B cell (primary cell): ENCODE measurements around the gene PLP1.

Source experiments
- EZH2 ChIP-seq: IDR thresholded peaks from 2 replicates; pipeline ENCODE4 v1.6.1; 2012; ENCODE audit warnings: borderline replicate concordance, low read depth, mild to moderate bottlenecking, moderate library complexity, low read length; ENCODE audit not compliant: insufficient read depth, poor library complexity, severe bottlenecking
- TF ChIP-seq, protein P1 (sequence below): fragments of 200-600 bp; IDR thresholded peaks from one replicate; pipeline ENCODE4 v1.8.0; 2022; ENCODE audit warnings: antibody characterized with exemption, mild to moderate bottlenecking

DNA sequence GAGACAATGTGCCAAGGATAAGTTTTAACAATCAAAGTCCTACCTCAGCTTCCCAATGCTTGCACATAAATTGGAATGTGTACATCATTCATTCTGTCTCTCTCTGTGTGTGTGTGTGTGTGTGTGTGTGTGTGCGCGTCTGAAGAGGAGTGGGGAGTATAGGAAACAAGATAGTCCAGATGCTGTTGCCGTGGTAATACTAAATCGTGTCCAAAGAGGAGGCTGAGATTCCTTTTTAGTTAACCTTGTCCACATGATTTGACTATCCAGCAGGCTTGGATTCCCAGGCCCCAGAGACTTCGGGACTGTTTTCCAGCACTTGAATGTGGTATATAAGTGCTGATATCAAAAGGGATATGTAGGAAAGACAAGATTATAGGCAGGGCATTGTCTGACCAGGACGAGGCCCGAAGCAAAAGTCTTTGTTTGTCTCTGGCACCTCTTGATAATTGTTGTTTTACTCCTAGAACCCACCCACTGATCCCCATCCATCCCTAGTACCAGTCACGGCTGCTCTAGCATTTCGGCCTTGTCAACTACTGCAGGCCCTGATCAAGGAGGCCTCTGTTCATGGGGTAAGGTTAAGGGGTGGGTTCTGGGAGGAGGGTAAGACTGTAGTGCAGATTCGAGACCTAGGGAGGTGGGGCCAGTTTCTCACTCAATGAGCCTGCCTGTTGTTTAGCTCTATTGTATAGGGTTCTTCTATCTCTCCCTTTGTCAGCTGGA, 3.9 kb downstream of the PLP1 start:
- TF ChIP-seq, protein P1, sequence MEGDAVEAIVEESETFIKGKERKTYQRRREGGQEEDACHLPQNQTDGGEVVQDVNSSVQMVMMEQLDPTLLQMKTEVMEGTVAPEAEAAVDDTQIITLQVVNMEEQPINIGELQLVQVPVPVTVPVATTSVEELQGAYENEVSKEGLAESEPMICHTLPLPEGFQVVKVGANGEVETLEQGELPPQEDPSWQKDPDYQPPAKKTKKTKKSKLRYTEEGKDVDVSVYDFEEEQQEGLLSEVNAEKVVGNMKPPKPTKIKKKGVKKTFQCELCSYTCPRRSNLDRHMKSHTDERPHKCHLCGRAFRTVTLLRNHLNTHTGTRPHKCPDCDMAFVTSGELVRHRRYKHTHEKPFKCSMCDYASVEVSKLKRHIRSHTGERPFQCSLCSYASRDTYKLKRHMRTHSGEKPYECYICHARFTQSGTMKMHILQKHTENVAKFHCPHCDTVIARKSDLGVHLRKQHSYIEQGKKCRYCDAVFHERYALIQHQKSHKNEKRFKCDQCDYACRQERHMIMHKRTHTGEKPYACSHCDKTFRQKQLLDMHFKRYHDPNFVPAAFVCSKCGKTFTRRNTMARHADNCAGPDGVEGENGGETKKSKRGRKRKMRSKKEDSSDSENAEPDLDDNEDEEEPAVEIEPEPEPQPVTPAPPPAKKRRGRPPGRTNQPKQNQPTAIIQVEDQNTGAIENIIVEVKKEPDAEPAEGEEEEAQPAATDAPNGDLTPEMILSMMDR, result no peak
- no peak for TF ChIP-seq EZH2
